DOHH2 (cell line): Measurements from ENCODE around the gene UGT2A1.

ENCODE experiments used
- H3F3A ChIP-seq: fragments of 200-600 bp; sonication (generic), shearing (Covaris generic); 2 replicates; pipeline ENCODE4 v1.6.0; 2016; ENCODE audit warnings: antibody characterized with exemption, mild to moderate bottlenecking; ENCODE audit not compliant: control insufficient read depth, insufficient read depth
- H3K27ac ChIP-seq: fragments of 200-600 bp; sonication (generic); 2 replicates; pipeline ENCODE4 v1.5.1; 2014; ENCODE audit warnings: low read depth, mild to moderate bottlenecking, low read length, moderate library complexity
- H3K27me3 ChIP-seq: fragments of 200-600 bp; sonication (generic); 2 replicates; pipeline ENCODE4 v1.6.1; 2014; ENCODE audit warnings: mild to moderate bottlenecking, low read length, mixed read lengths; ENCODE audit not compliant: control insufficient read depth
- H3K36me3 ChIP-seq: fragments of 200-600 bp; sonication (generic); 2 replicates; pipeline ENCODE4 v1.6.1; 2014; ENCODE audit warnings: mild to moderate bottlenecking, low read length, moderate library complexity, mixed read lengths; ENCODE audit not compliant: control insufficient read depth
- H3K4me1 ChIP-seq: fragments of 200-600 bp; sonication (generic); 2 replicates; pipeline ENCODE4 v1.6.1; 2014; ENCODE audit warnings: mild to moderate bottlenecking, low read length, mixed read lengths; ENCODE audit not compliant: control insufficient read depth
- H3K4me2 ChIP-seq: fragments of 200-600 bp; sonication (generic); 2 replicates; pipeline ENCODE4 v1.6.0; 2014; ENCODE audit warnings: mild to moderate bottlenecking, low read length, moderate library complexity
- H3K4me3 ChIP-seq: fragments of 200-600 bp; sonication (generic); 2 replicates; pipeline ENCODE4 v1.5.1; 2014; ENCODE audit warnings: mild to moderate bottlenecking, low read length, mixed read lengths
- H3K79me2 ChIP-seq: fragments of 200-600 bp; sonication (generic); 2 replicates; pipeline ENCODE4 v1.6.1; 2014; ENCODE audit warnings: mild to moderate bottlenecking, low read length, mixed read lengths; ENCODE audit not compliant: control insufficient read depth
- H3K9me2 ChIP-seq: fragments of 200-600 bp; sonication (generic); replicated peaks from 2 replicates; pipeline ENCODE4 v1.6.1; 2014; ENCODE audit warnings: mild to moderate bottlenecking, low read length, mixed read lengths; ENCODE audit not compliant: control insufficient read depth
- H3K9me3 ChIP-seq: fragments of 200-600 bp; sonication (generic); 2 replicates; pipeline ENCODE4 v1.6.1; 2014; ENCODE audit warnings: antibody characterized with exemption, low read length, mixed read lengths; ENCODE audit not compliant: control insufficient read depth, insufficient read depth
- H4K20me1 ChIP-seq: fragments of 200-600 bp; sonication (generic); 2 replicates; pipeline ENCODE4 v1.6.0; 2014; ENCODE audit warnings: low read depth, mild to moderate bottlenecking, antibody characterized with exemption, low read length, moderate library complexity; ENCODE audit not compliant: control insufficient read depth, insufficient read depth
- EZH2phosphoT487 ChIP-seq: fragments of 200-600 bp; sonication (generic); IDR thresholded peaks from 2 replicates; pipeline ENCODE4 v1.6.1; 2017; ENCODE audit warnings: borderline replicate concordance, mild to moderate bottlenecking, antibody characterized with exemption, low read length, moderate library complexity, mixed read lengths
- TF ChIP-seq, protein P1 (sequence below): fragments of 200-600 bp; sonication (generic); IDR thresholded peaks from one replicate; pipeline ENCODE4 v1.5.1; 2014; ENCODE audit warnings: antibody characterized with exemption, mild to moderate bottlenecking, low read depth, low read length; ENCODE audit not compliant: poor library complexity, severe bottlenecking

The UGT2A1 gene

DNA sequence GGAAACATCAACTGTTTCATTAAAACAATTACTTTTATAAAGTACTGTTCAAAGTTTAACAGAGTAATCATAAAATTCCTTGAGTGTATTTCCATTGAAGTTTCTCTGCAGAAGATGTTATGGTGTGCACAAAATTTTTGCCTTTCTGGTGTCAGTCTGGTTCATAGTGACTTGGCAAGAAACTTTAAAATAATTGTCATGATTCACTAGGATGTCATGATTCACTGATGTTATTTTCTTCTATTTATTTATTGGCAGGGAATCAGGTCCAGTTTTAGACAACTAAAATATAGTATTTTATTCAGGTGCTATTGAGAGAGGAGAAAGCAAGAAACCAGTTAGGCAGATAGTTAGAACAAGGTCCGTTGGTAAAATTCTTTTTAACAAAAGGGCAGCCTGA, 3.8 kb downstream of the UGT2A1 start:
- H3K79me2 ChIP-seq: no peaks in the 10 kb centered on the region

DNA sequence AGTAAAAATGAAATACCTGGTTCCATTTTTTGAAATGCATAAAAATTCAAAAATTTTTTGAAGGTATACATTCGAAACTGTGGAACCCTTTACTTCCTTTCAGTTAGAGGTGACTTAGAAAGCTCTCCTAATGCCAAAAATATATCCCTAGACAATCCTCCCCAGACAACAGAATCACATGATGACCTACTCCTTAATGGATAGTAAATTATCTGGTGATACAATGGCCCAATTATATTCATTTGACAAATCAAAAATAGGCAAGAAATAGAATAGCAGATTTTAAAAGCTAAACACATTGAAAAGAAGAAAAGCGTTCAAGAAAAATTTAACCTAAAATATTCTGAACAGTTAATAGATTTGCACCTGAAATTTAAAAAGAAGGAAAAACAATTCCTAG, 10.1 kb downstream of the UGT2A1 start:
- Histone ChIP-seq H4K20me1 (no peaks in the 10 kb centered on the region), H3K9me3 (no peaks in the 10 kb centered on the region), H3K4me2 (no peak overlapping the region), H3K79me2 (no peaks in the 10 kb centered on the region), H3K9me2 (no peaks in the 10 kb centered on the region), H3F3A (no peaks in the 10 kb centered on the region), H3K36me3 (no peaks in the 10 kb centered on the region), H3K4me1 (no peaks in the 10 kb centered on the region), H3K27me3 (no peaks in the 10 kb centered on the region), H3K27ac (no peak overlapping the region), H3K4me3 (no peak overlapping the region)
- TF ChIP-seq EZH2phosphoT487: no peak
- TF ChIP-seq, protein P1, sequence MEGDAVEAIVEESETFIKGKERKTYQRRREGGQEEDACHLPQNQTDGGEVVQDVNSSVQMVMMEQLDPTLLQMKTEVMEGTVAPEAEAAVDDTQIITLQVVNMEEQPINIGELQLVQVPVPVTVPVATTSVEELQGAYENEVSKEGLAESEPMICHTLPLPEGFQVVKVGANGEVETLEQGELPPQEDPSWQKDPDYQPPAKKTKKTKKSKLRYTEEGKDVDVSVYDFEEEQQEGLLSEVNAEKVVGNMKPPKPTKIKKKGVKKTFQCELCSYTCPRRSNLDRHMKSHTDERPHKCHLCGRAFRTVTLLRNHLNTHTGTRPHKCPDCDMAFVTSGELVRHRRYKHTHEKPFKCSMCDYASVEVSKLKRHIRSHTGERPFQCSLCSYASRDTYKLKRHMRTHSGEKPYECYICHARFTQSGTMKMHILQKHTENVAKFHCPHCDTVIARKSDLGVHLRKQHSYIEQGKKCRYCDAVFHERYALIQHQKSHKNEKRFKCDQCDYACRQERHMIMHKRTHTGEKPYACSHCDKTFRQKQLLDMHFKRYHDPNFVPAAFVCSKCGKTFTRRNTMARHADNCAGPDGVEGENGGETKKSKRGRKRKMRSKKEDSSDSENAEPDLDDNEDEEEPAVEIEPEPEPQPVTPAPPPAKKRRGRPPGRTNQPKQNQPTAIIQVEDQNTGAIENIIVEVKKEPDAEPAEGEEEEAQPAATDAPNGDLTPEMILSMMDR: no peak

More for the DNA sequence above, 3.8 kb downstream of the UGT2A1 start:
- H3K9me3 ChIP-seq: no peaks in the 10 kb centered on the region
- no peak overlapping the region for H3K4me2 ChIP-seq
- no peak for TF ChIP-seq EZH2phosphoT487
- TF ChIP-seq, protein P1: no peak
- no peak overlapping the region for H3K4me3 ChIP-seq
- H3K9me2 ChIP-seq: no peaks in the 10 kb centered on the region
- H4K20me1 ChIP-seq: no peaks in the 10 kb centered on the region
- no peaks in the 10 kb centered on the region for H3K27me3 ChIP-seq
- no peaks in the 10 kb centered on the region for H3K4me1 ChIP-seq
- no peak overlapping the region for H3K27ac ChIP-seq
- no peaks in the 10 kb centered on the region for H3K36me3 ChIP-seq
- no peaks in the 10 kb centered on the region for H3F3A ChIP-seq

DNA sequence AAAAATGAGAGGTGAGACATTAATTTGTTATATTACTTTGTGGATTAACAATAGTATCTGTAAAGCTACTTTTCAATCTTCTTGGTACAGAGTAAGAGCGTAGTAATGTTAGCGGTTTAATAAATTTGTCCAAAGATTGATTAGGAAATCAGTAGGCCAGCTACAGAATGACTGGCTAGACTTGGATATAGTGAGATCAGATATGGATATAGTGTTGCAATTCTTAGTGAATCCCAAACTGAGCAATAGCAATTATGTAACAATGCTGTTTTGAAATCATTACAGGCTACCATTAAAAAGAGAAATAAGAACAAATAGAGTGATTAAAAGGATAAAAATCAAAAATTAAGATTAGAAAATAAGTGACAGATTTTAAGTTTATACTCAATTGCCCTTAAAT, 12.8 kb downstream of the UGT2A1 start:
- no peaks in the 10 kb centered on the region for H4K20me1 ChIP-seq
- no peaks in the 10 kb centered on the region for H3K9me3 ChIP-seq
- H3K4me2 ChIP-seq: no peak overlapping the region
- no peak overlapping the region for H3K4me3 ChIP-seq
- H3K27ac ChIP-seq: no peak overlapping the region
- no peaks in the 10 kb centered on the region for H3K36me3 ChIP-seq
- H3K27me3 ChIP-seq: no peaks in the 10 kb centered on the region
- no peaks in the 10 kb centered on the region for H3K4me1 ChIP-seq
- H3K9me2 ChIP-seq: no peaks in the 10 kb centered on the region
- no peaks in the 10 kb centered on the region for H3F3A ChIP-seq
- TF ChIP-seq, protein P1: no peak
- TF ChIP-seq EZH2phosphoT487: no peak
- no peaks in the 10 kb centered on the region for H3K79me2 ChIP-seq

DNA sequence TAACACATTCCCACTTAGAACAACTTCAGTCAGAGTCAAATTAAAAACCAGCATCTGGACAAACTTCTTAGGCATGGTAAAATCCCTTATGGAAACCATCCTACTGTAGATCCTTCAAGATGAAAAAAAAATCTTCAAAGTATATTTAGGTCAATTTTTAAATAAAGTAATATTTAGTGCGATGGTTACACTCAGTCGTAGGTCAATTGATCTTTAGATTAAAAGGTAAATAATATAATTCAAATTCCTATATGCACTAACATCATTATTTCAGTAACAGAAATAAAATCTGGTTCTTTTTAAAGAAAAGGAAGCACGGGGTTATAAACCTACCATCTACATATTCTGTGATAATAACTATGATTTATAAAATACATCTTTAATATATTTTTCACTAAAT, 13.5 kb downstream of the UGT2A1 start, which contains the start of gene UGT2A2:
Gene UGT2A2 (minus strand): TSS at position 101 of the 400 bp plus-strand sequence. CDS start 2 bp downstream, at position 99.
- TF ChIP-seq, protein P1: no peak
- no peak for TF ChIP-seq EZH2phosphoT487
- H3F3A ChIP-seq: no peaks in the 10 kb centered on the region
- H3K9me3 ChIP-seq: no peaks in the 10 kb centered on the region
- H3K4me2 ChIP-seq: no peak within 1 kb of the TSS
- no peak within 1 kb of the TSS for H3K4me3 ChIP-seq
- no peak within 1 kb of the TSS for H3K27ac ChIP-seq
- no peaks in the 10 kb centered on the region for H3K27me3 ChIP-seq
- H3K4me1 ChIP-seq: no peaks in the 10 kb centered on the region
- no peaks in the 10 kb centered on the region for H3K79me2 ChIP-seq
- H3K9me2 ChIP-seq: no peaks in the 10 kb centered on the region
- H3K36me3 ChIP-seq: no peaks in the 10 kb centered on the region
- H4K20me1 ChIP-seq: no peaks in the 10 kb centered on the region
